OCI-LY1 (cell line): ENCODE results near the gene HPSE2.

Experiments used
- H2AFZ ChIP-seq: fragments of 200-600 bp; sonication (generic), shearing (Covaris generic); 2 replicates; pipeline ENCODE4 v1.6.0; 2014; ENCODE audit warnings: antibody characterized with exemption, mild to moderate bottlenecking, low read length
- H3F3A ChIP-seq: fragments of 200-600 bp; sonication (generic), shearing (Covaris generic); 2 replicates; pipeline ENCODE4 v1.6.0; 2014; ENCODE audit warnings: mild to moderate bottlenecking, antibody characterized with exemption, low read length, moderate library complexity; ENCODE audit not compliant: insufficient read depth
- H3K27ac ChIP-seq: fragments of 200-600 bp; sonication (generic); 2 replicates; pipeline ENCODE4 v1.5.1; 2014; ENCODE audit warnings: low read length, mixed run types, mild to moderate bottlenecking, low read depth; ENCODE audit not compliant: poor library complexity, severe bottlenecking
- H3K27me3 ChIP-seq: fragments of 200-600 bp; sonication (generic); 2 replicates; pipeline ENCODE4 v1.6.0; 2014; ENCODE audit warnings: antibody characterized with exemption, mild to moderate bottlenecking, low read length, moderate library complexity; ENCODE audit not compliant: insufficient read depth
- H3K36me3 ChIP-seq: fragments of 200-600 bp; sonication (generic); 2 replicates; pipeline ENCODE4 v1.6.1; 2014; ENCODE audit warnings: mild to moderate bottlenecking, antibody characterized with exemption, low read length, moderate library complexity, mixed read lengths; ENCODE audit not compliant: insufficient read depth
- H3K4me1 ChIP-seq: fragments of 200-600 bp; sonication (generic); 2 replicates; pipeline ENCODE4 v1.5.1; 2014; ENCODE audit warnings: mild to moderate bottlenecking, low read length, moderate library complexity; ENCODE audit not compliant: insufficient read depth, severe bottlenecking
- H3K4me2 ChIP-seq: fragments of 200-600 bp; sonication (generic), shearing (Covaris generic); 2 replicates; pipeline ENCODE4 v1.6.1; 2014; ENCODE audit warnings: low read length
- H3K4me3 ChIP-seq: fragments of 200-600 bp; sonication (generic); 2 replicates; pipeline ENCODE4 v1.5.1; 2014; ENCODE audit warnings: low read length, low read depth, mild to moderate bottlenecking, mixed read lengths; ENCODE audit not compliant: poor library complexity, severe bottlenecking
- H3K79me2 ChIP-seq: fragments of 200-600 bp; shearing (Covaris generic); 2 replicates; pipeline ENCODE4 v1.6.1; 2016; ENCODE audit warnings: mixed run types, low read length, mixed read lengths; ENCODE audit not compliant: insufficient read depth
- H3K9ac ChIP-seq: fragments of 200-600 bp; sonication (generic), shearing (Covaris generic); 2 replicates; pipeline ENCODE4 v1.6.1; 2014; ENCODE audit warnings: mild to moderate bottlenecking, low read length, mixed read lengths
- H3K9me2 ChIP-seq: fragments of 200-600 bp; sonication (generic), shearing (Covaris generic); 2 replicates; pipeline ENCODE4 v1.6.1; 2014; ENCODE audit warnings: low read depth, mild to moderate bottlenecking, low read length, mixed read lengths
- H3K9me3 ChIP-seq: fragments of 200-600 bp; shearing (Covaris generic); 2 replicates; pipeline ENCODE4 v1.6.1; 2014; ENCODE audit warnings: low read length, mixed read lengths
- H4K20me1 ChIP-seq: fragments of 200-600 bp; sonication (generic), shearing (Covaris generic); 2 replicates; pipeline ENCODE4 v1.6.0; 2016; ENCODE audit warnings: mild to moderate bottlenecking, low read length; ENCODE audit not compliant: insufficient read depth
- CTCF ChIP-seq: fragments of 200-600 bp; sonication (generic), shearing (Covaris generic); IDR thresholded peaks from 2 replicates; pipeline ENCODE4 v1.5.1; 2017; ENCODE audit warnings: mild to moderate bottlenecking, antibody characterized with exemption, low read length, moderate library complexity, mixed read lengths
- EZH2 ChIP-seq: fragments of 200-600 bp; sonication (generic), shearing (Covaris generic); IDR thresholded peaks from 2 replicates; pipeline ENCODE4 v1.8.0; 2017; ENCODE audit warnings: borderline replicate concordance, mixed run types, mild to moderate bottlenecking, antibody characterized with exemption, low read length, moderate library complexity, mixed read lengths

The HPSE2 gene

GRCh38 chr10:98846787-98847186 is 388.9 kb downstream of the HPSE2 start:
- H3K27ac ChIP-seq = no peak overlapping the region

GRCh38 chr10:98833542-98833941 is 402.1 kb downstream of the HPSE2 start:
- Histone ChIP-seq H3K4me2 (no peak overlapping the region), H4K20me1 (no peaks in the 10 kb centered on the region), H3K9me2 (no peaks in the 10 kb centered on the region), H3K79me2 (no peaks in the 10 kb centered on the region), H3K4me1 (no peaks in the 10 kb centered on the region), H3K36me3 (no peaks in the 10 kb centered on the region), H2AFZ (no peak overlapping the region), H3K9me3 (no peaks in the 10 kb centered on the region), H3K27me3 (no peaks in the 10 kb centered on the region), H3K27ac (no peak overlapping the region), H3K4me3 (no peak overlapping the region), H3K9ac (no peak overlapping the region), H3F3A (no peaks in the 10 kb centered on the region)
- TF ChIP-seq CTCF (no peak), EZH2 (no peak)

More at GRCh38 chr10:98846787-98847186, 388.9 kb downstream of the HPSE2 start:
- Histone ChIP-seq H3K4me2 (no peak overlapping the region), H2AFZ (no peak overlapping the region), H3K27me3 (no peaks in the 10 kb centered on the region), H3K9me2 (no peaks in the 10 kb centered on the region), H4K20me1 (no peaks in the 10 kb centered on the region), H3F3A (no peaks in the 10 kb centered on the region), H3K79me2 (no peaks in the 10 kb centered on the region), H3K9ac (no peak overlapping the region), H3K4me1 (no peaks in the 10 kb centered on the region), H3K36me3 (no peaks in the 10 kb centered on the region), H3K4me3 (no peak overlapping the region), H3K9me3 (no peaks in the 10 kb centered on the region)
- TF ChIP-seq CTCF (no peak), EZH2 (no peak)

- Histone ChIP-seq H3K4me2 (no peak overlapping the region), H3K36me3 (no peaks in the 10 kb centered on the region), H3F3A (no peaks in the 10 kb centered on the region), H3K27me3 (no peaks in the 10 kb centered on the region), H3K9ac (no peak overlapping the region), H3K4me3 (no peak overlapping the region), H3K9me2 (no peaks in the 10 kb centered on the region), H3K9me3 (no peaks in the 10 kb centered on the region), H3K27ac (no peak overlapping the region), H3K4me1 (no peaks in the 10 kb centered on the region), H2AFZ (no peak overlapping the region), H3K79me2 (no peaks in the 10 kb centered on the region), H4K20me1 (no peaks in the 10 kb centered on the region)
- no peak for TF ChIP-seq CTCF
These were observed 402.9 kb downstream of the HPSE2 start for GRCh38 chr10:98832738-98833137.
